Thymus (tissue), 11 donors: ENCODE results near the gene SENP1. TPM values are rescaled to one million over a fixed set of nuclear protein-coding genes. Genes with fewer than 3 reads are reported as not detected.

Experiments
- DNase-seq, 9 donors: peaks; one replicate each; pipeline ENCODE4 v3.0.0-alpha.2; 2013; ENCODE audit warnings: low spot score in 9 of 9, low read depth in 6 of 9, missing footprints in 1 of 9
- H3K27ac ChIP-seq, 2 donors: one replicate each; pipeline ENCODE4 v1.5.1; 2013; ENCODE audit warnings: control low read depth in 1 of 2, low read depth in 1 of 2, low read length in 1 of 2, mild to moderate bottlenecking in 1 of 2, moderate library complexity in 1 of 2
- H3K27me3 ChIP-seq, 2 donors: one replicate each; pipeline ENCODE4 v1.5.1; 2013; ENCODE audit warnings: low read length in 1 of 2; ENCODE audit not compliant: control insufficient read depth in 2 of 2, insufficient read depth in 1 of 2
- H3K36me3 ChIP-seq, 2 donors: one replicate each; pipeline ENCODE4 v1.5.1; 2013; ENCODE audit warnings: low read length in 1 of 2, mild to moderate bottlenecking in 1 of 2, moderate library complexity in 1 of 2; ENCODE audit not compliant: control insufficient read depth in 2 of 2, insufficient read depth in 2 of 2
- H3K4me1 ChIP-seq, 2 donors: one replicate each; pipeline ENCODE4 v1.5.1; 2013; ENCODE audit warnings: low read length in 2 of 2; ENCODE audit not compliant: control insufficient read depth in 2 of 2, insufficient read depth in 2 of 2
- H3K4me3 ChIP-seq, 2 donors: one replicate each; pipeline ENCODE4 v1.5.1; 2013; ENCODE audit warnings: low read length in 2 of 2, control low read depth in 1 of 2, mild to moderate bottlenecking in 1 of 2
- H3K9me3 ChIP-seq, 2 donors: one replicate each; pipeline ENCODE4 v1.5.1; 2013; ENCODE audit warnings: low read length in 1 of 2, mild to moderate bottlenecking in 1 of 2; ENCODE audit not compliant: control insufficient read depth in 2 of 2, insufficient read depth in 1 of 2
- WGBS: extraction: QIAGEN DNeasy Blood & Tissue Kit; methylation state at CpG from one replicate; pipeline ENCODE4 v1.1.7; 2013; 5-methylcytosine and 5-hydroxymethylcytosine counted together
- polyA plus RNA-seq: library from polyadenylated mRNA; stranded (reverse); fragments of 200-250 nt; gene quantifications from one replicate; pipeline ENCODE4 v1.2.3, GENCODE V29; 2013
- total RNA-seq: library from RNA; stranded (reverse); fragments of 120-200 nt; gene quantifications from one replicate; pipeline ENCODE4 v1.2.4, GENCODE V29; 2013
- donor health status: healthy.

SENP1 gene
- total and polyA plus RNA-seq, 2 donors, result 6.6 to 25.0 TPM

DNA sequence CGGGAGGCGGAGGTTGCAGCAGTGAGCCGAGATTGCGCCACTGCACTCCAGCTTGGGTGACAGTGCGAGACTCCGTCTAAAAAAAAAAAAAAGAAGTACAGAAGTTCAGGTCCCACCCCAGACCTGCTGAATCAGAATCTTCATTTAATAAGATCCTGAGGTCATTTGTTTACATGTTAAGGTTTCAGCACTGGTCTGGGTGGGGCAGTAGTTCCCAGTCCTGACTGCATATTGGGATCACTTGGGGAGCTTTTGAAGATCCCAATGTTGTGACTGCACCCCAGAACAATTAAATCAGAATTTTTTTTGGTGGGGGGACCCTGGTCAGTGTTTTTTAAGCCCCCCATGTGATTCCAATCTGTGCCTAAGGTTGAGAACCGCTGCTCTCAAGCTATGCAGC lies 89.9 kb downstream of the SENP1 start:
- Histone ChIP-seq H3K9me3 (no peaks in the 10 kb centered on the region), H3K4me1 (no peaks in the 10 kb centered on the region), H3K4me3 (no peak overlapping the region), H3K36me3 (no peaks in the 10 kb centered on the region), H3K27me3 (peaks cover 2 to 53% of the 10 kb centered on the region in 2 donors), H3K27ac (no peak overlapping the region)
- 97% methylated on average over 7 of the region's 7 CpGs for WGBS
- no peak for DNase-seq

DNA sequence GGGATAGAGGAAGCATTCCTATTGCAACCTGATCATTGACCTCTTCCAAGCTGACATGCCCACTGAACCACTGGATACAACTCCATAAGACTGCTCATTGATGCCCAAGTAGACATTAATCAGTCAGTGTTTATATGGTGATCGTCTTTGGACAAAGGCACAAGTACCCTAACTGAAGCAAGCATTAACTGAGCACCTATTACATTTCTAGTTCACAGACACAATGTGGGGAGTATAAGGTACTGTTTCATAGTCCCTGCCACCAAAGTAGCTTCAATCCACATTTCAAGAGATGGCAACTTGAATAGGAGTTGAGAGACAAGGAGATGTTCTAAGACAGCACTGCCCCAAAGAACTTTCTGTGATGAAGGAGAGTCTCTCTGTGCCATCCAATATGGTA lies 90.8 kb downstream of the SENP1 start:
- Histone ChIP-seq H3K27ac (no peak overlapping the region), H3K36me3 (no peaks in the 10 kb centered on the region), H3K9me3 (no peaks in the 10 kb centered on the region), H3K27me3 (peaks cover 2 to 61% of the 10 kb centered on the region in 2 donors), H3K4me1 (no peaks in the 10 kb centered on the region), H3K4me3 (no peak overlapping the region)
- no peak for DNase-seq
- 57% methylated on average over 1 of the region's 1 CpG for WGBS

DNA sequence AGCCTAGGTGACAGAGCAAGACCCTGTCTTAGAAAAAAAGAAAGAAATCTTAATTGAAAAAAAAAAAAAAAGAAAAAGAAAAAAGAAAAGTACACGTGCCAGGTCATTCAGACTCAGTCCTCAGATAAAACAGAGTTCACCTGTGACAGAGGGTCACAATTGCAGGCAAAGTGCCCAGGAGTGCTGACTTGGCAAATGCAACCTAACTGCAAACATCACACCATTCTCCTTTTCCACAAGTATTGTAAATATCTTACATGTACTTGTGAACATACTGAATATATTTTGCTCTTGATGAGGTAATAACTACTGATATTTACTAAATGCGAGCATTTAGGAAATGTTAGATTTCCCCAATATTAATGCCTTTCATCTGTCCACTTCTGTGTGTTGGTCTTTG lies 92.6 kb downstream of the SENP1 start:
- Histone ChIP-seq H3K4me3 (no peak overlapping the region), H3K36me3 (no peaks in the 10 kb centered on the region), H3K4me1 (no peaks in the 10 kb centered on the region), H3K9me3 (no peaks in the 10 kb centered on the region), H3K27me3 (peaks cover 5 to 68% of the 10 kb centered on the region in 2 donors), H3K27ac (no peak overlapping the region)
- WGBS, result 72% methylated on average over 2 of the region's 2 CpGs
- no peak for DNase-seq

DNA sequence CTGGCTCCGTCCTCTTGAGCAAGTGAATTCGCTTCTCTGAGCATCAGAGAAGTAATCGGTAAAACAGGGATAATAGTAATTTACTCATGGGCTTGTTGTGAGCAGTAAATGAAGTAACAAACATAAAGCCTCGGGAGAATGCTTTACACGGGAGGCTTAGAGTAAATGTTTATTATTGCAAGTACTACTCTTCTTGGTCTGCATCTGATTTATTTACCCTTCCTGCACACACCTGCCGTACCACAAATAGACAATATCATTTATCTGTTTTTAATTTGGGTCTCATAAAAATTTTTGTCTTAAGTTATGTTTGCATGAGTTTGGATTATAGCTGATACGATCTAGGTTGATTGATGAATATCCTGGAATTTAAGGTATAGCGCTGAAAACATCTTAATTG lies 93.8 kb downstream of the SENP1 start:
- Histone ChIP-seq H3K4me3 (no peak overlapping the region), H3K4me1 (no peaks in the 10 kb centered on the region), H3K9me3 (no peaks in the 10 kb centered on the region), H3K36me3 (no peaks in the 10 kb centered on the region), H3K27me3 (peaks cover 11 to 72% of the 10 kb centered on the region in 2 donors), H3K27ac (no peak overlapping the region)
- no peak for DNase-seq
- WGBS, result 78% methylated on average over 8 of the region's 8 CpGs

DNA sequence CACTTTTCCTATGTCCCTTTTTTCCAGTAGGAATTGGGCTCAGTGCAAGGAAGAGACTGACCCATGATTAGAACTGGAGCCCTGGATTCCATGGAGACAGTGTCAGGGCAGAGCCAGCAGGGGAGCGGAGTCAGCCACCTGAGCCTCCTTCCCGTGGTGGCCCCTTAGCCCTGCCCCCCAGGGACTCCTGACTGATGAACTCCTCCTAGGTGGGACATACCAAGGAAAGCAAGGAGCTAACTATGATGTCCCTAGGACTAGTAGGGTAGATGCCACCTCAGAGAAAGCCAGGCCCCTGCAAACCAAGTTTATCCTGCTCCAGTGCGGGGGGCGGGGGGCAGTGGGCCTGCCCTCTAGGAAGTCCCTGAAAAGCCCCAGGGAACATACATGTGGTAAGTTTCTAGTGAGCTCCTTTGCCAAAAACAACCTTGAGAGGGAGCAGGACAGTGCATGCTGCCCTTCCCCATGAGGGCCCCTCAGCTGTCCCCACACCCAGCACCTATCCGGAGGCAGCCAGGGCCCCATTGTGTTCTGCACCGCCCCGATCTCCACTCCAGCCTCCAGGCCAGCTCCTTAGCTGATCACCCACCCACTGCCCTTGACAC lies 95.4 kb downstream of the SENP1 start:
- Histone ChIP-seq H3K27me3 (peaks cover 19 to 73% of the 10 kb centered on the region in 2 donors), H3K27ac (no peak overlapping the region), H3K9me3 (no peaks in the 10 kb centered on the region), H3K4me3 (no peak overlapping the region), H3K4me1 (no peaks in the 10 kb centered on the region), H3K36me3 (no peaks in the 10 kb centered on the region)
- DNase-seq, result no peak
- WGBS, result 72% methylated on average over 7 of the region's 7 CpGs

DNA sequence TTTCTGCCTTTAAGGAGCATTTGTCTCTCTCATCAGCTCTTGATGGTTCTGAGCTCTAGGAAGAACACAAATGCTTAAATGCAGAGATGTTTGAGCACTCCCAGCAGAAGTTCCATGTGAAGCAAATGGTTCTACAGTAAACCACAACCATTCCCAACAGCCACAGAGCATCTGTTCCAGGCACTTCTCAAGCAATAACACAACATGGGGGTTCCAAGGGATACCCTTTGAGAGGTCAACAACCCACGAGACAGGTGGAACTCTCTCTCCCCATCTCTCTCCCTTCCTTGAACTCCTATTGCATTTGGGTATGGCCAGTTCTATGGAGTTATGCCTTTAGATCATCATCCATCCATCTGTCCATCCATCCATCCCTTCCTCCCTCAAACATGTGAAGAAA lies 96.4 kb downstream of the SENP1 start:
- H3K27me3 ChIP-seq, result peaks cover 27 to 77% of the 10 kb centered on the region in 2 donors
- DNase-seq, result no peak
- H3K36me3 ChIP-seq, result no peaks in the 10 kb centered on the region
- 41% methylated on average over 1 of the region's 1 CpG for WGBS
- H3K4me1 ChIP-seq, result peaks cover 0 to 6% of the 10 kb centered on the region in 2 donors
- H3K4me3 ChIP-seq, result no peak overlapping the region
- H3K9me3 ChIP-seq, result no peaks in the 10 kb centered on the region
- H3K27ac ChIP-seq, result no peak overlapping the region

DNA sequence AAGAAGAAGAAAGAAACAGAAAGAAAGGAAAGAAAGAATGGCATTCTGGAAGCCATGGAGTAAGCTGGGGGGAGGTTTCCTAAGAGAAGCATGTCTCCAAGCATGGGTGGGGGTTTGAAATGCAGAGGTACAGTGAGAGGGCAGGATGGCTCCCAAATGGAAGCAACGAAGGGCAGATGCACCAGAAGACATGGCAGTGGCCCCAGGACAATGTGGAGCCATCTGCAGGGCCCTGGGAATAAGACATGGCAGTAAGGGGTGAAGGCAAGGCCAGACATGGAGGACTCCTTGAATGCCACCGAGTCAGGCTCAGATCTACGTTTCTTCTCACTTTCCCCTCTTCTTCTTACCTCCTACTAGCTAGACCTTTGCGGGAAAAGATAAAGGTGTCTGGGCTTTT lies 96.9 kb downstream of the SENP1 start:
- H3K36me3 ChIP-seq, result no peaks in the 10 kb centered on the region
- H3K9me3 ChIP-seq, result peaks cover 0 to 1% of the 10 kb centered on the region in 2 donors
- H3K4me3 ChIP-seq, result no peak overlapping the region
- peaks cover under 1 to 8% of the 10 kb centered on the region in 2 donors for H3K4me1 ChIP-seq
- H3K27ac ChIP-seq, result no peak overlapping the region
- no peak for DNase-seq
- 84% methylated on average over 4 of the region's 4 CpGs for WGBS
- H3K27me3 ChIP-seq, result peaks cover 32 to 77% of the 10 kb centered on the region in 2 donors

DNA sequence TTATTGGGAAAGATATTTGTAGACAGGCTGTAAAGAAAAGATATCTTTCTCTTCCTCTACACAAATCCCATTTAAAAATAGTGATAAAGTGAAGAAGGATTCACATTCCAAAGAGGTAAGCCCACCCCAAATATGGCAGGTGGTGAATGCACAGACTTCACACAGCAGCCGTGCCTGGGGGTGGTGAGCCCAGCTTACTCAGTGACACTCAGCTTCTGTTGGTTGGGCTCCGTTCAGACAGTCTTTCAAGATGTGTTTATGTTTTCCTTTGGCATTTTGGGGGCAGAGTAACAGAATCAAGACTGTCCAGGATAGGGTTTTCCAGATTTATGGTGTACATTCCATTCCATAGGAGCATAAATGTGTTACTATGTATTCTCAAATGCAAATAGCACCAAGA lies 97.5 kb downstream of the SENP1 start:
- 88% methylated on average over 2 of the region's 2 CpGs for WGBS
- H3K27me3 ChIP-seq, result peaks cover 36 to 81% of the 10 kb centered on the region in 2 donors
- no peak overlapping the region for H3K27ac ChIP-seq
- peaks cover 0 to 5% of the 10 kb centered on the region in 2 donors for H3K9me3 ChIP-seq
- no peak for DNase-seq
- H3K4me1 ChIP-seq, result peaks cover 3 to 14% of the 10 kb centered on the region in 2 donors
- H3K36me3 ChIP-seq, result no peaks in the 10 kb centered on the region
- H3K4me3 ChIP-seq, result no peak overlapping the region

DNA sequence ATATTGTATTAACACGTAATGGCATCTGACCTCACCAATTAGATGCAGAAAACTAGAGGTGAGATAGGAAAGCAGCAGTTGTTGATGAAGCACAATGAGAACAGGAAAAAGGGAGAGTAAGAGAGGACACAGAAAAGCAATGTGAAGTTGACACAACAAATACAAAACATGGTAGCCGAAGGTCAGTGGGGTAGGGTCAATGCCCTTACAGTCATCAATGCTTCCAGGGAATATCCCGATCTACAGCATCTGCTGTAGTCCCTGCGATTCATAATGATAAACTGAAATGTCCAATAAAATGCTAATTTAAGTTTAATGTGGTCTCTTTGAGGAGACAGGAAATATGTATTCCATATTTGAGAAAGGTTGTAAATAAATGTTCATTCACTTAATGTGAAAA lies 98.7 kb downstream of the SENP1 start:
- Histone ChIP-seq H3K9me3 (peaks cover 0 to 5% of the 10 kb centered on the region in 2 donors), H3K36me3 (no peaks in the 10 kb centered on the region), H3K4me1 (peaks cover 5 to 21% of the 10 kb centered on the region in 2 donors), H3K4me3 (no peak overlapping the region), H3K27me3 (peaks cover 48 to 88% of the 10 kb centered on the region in 2 donors), H3K27ac (no peak overlapping the region)
- no peak for DNase-seq
- WGBS, result 95% methylated on average over 4 of the region's 4 CpGs

DNA sequence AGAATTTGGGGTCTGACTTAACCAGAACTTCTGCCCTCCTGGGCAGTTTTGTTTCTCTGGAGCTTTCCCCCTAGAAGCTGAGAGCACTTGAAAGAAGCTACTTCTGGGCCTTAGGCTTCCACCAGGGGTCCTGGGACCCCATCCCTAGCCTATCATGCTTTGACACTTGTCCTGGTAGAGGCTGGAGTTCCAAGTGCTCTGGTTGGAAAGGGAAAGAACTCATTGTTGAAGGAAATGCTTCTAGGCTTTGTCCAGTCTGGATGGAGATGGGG lies 100.2 kb downstream of the SENP1 start:
- H3K9me3 ChIP-seq, result peaks cover 0 to 10% of the 10 kb centered on the region in 2 donors
- H3K36me3 ChIP-seq, result no peaks in the 10 kb centered on the region
- H3K4me3 ChIP-seq, result no peak overlapping the region
- peaks cover 63 to 97% of the 10 kb centered on the region in 2 donors for H3K27me3 ChIP-seq
- DNase-seq, result no peak
- no peak overlapping the region for H3K27ac ChIP-seq
- peaks cover 7 to 33% of the 10 kb centered on the region in 2 donors for H3K4me1 ChIP-seq
